H1 (cell line): ENCODE measurements around the gene PRCD.
A peak's percentile ranks its signal among the peaks of the same experiment; 100 is the strongest.

Source experiments
- EZH2 ChIP-seq: fragments of 200-600 bp; sonication (generic); IDR thresholded peaks from 2 replicates; pipeline ENCODE4 v1.7.1; 2012; ENCODE audit warnings: low read depth, mild to moderate bottlenecking, moderate library complexity, low read length, inconsistent platforms; ENCODE audit not compliant: severe bottlenecking
- POLR2A ChIP-seq, 2 experiments: IDR thresholded peaks; 1 replicate in 1 of 2; 2 replicates in 1 of 2; pipeline ENCODE4 v1.6.1; 2011; ENCODE audit warnings: low read depth in 2 of 2, low read length in 2 of 2, mild to moderate bottlenecking in 2 of 2; ENCODE audit errors: control extremely low read depth in 1 of 2
- POLR2AphosphoS5 ChIP-seq: IDR thresholded peaks from 2 replicates; pipeline ENCODE4 v1.6.1; 2011; ENCODE audit warnings: low read depth, low read length
- ZNF274 ChIP-seq: IDR thresholded peaks from 2 replicates; pipeline ENCODE4 v1.7.0; 2012; ENCODE audit warnings: low read length, borderline replicate concordance; ENCODE audit errors: extremely low read depth
- TF ChIP-seq, protein P1 (sequence below), 3 experiments: IDR thresholded peaks; 1 replicate in 2 of 3; 2 replicates in 1 of 3; pipeline versions ENCODE4 v1.5.1 to v1.6.1; 2011; ENCODE audit warnings: low read length in 3 of 3, mild to moderate bottlenecking in 3 of 3, inconsistent platforms in 2 of 3, low read depth in 1 of 3, moderate library complexity in 1 of 3; ENCODE audit not compliant: insufficient read depth in 1 of 3; ENCODE audit errors: control extremely low read depth in 1 of 3

DNA sequence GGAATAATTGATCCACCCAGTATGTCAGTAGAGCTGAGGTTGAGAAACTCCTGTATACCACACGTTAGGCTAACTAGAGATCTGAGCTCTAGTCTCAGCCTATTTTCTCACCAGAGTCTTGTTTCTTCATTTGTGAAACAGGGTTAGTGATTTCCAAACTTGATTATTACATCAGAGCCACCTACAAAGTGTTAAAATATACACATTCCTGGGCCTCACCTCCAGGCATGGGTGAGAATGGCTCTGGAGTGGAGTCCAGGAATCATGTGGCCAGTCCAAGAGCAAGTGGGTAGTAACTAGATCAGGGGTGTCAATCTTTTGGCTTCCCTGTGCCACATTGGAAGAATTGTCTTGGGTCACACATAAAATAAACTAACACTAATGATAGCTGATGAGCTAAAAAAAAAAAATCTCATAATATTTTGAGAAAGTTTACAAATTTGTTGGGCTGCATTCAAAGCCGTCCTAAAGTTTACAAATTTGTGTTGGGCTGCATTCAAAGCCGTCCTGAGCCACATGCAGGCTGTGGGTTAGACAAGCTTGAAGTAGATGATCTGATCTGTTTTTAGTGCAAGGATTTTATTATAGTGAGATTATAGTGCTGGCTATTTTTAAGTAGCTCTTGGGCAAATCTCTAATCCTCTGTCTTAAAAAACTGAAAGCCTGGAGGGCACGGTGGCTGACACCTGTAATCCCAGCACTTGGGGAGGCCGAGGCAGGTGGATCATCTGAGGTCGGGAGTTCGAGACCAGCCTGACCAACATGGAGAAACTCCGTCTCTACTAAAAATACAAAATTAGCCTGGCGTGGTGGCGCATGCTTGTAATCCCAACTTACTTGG is 20.4 kb downstream of the PRCD start:
- TF ChIP-seq, protein P1, sequence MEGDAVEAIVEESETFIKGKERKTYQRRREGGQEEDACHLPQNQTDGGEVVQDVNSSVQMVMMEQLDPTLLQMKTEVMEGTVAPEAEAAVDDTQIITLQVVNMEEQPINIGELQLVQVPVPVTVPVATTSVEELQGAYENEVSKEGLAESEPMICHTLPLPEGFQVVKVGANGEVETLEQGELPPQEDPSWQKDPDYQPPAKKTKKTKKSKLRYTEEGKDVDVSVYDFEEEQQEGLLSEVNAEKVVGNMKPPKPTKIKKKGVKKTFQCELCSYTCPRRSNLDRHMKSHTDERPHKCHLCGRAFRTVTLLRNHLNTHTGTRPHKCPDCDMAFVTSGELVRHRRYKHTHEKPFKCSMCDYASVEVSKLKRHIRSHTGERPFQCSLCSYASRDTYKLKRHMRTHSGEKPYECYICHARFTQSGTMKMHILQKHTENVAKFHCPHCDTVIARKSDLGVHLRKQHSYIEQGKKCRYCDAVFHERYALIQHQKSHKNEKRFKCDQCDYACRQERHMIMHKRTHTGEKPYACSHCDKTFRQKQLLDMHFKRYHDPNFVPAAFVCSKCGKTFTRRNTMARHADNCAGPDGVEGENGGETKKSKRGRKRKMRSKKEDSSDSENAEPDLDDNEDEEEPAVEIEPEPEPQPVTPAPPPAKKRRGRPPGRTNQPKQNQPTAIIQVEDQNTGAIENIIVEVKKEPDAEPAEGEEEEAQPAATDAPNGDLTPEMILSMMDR (IDR thresholded peaks at IDR 0.05; ENCODE audit: control extremely low read depth in 1 of 3, insufficient read depth in 1 of 3, low read depth in 1 of 3, low read length in 3 of 3) = no peak
- TF ChIP-seq POLR2AphosphoS5 = peak; percentile 63; the same call in 1 of the 2 replicates
- TF ChIP-seq POLR2A (IDR thresholded peaks at IDR 0.05; ENCODE audit: control extremely low read depth in 1 of 2, low read depth in 2 of 2, low read length in 2 of 2) = no peak
- no peak for TF ChIP-seq ZNF274
- no peak for TF ChIP-seq EZH2
